AG04450 (cell line): ENCODE measurements around the gene ADGRF3. TPM values are rescaled to one million over a fixed set of nuclear protein-coding genes. Genes with fewer than 3 reads are reported as not detected.
"Not testable (repeated sequence)": the region's sequence is repeated elsewhere in the genome, so short reads cannot be mapped to it uniquely, and the experiment has no call there.

ENCODE experiments used
- CTCF ChIA-PET: fragments of 300-600, 350-600 bp; formaldehyde crosslinking; extraction: SDS; loops from one replicate; lab custom pipeline; 2022; ENCODE audit warnings: antibody characterized with exemption, inconsistent platforms; lab: Charles Lee
- POLR2A ChIA-PET: fragments of 350-600 bp; formaldehyde crosslinking; extraction: SDS; loops from one replicate; lab custom pipeline; 2021; ENCODE audit warnings: antibody characterized with exemption, inconsistent platforms; lab: Yijun Ruan, JAX
- DNase-seq: peaks from one replicate; pipeline ENCODE4 v3.0.0-alpha.2; 2011; ENCODE audit warnings: low read depth, low spot score
- H3K27ac ChIP-seq: one replicate; pipeline ENCODE4 v1.5.1; 2012; ENCODE audit warnings: low read depth, low read length, control low read depth
- H3K27me3 ChIP-seq: one replicate; pipeline ENCODE4 v1.6.0; 2012; ENCODE audit warnings: low read length; ENCODE audit not compliant: control insufficient read depth, insufficient read depth
- H3K4me3 ChIP-seq: 2 replicates; pipeline ENCODE4 v1.5.1; 2011; ENCODE audit warnings: mild to moderate bottlenecking, low read depth, low read length, control low read depth
- H3K9me3 ChIP-seq: 2 replicates; pipeline ENCODE4 v1.5.1; 2012; ENCODE audit warnings: low read length; ENCODE audit not compliant: control insufficient read depth, insufficient read depth
- polyA plus RNA-seq: library from polyadenylated mRNA; depleted of rRNA; stranded (reverse); fragments of >200 nt; gene quantifications from 2 replicates; pipeline ENCODE4 v1.2.3, GENCODE V29; 2011
- TF ChIP-seq, protein P1 (sequence below): IDR thresholded peaks from 2 replicates; pipeline ENCODE4 v1.5.1; 2011; ENCODE audit warnings: low read depth, low read length, control low read depth, inconsistent platforms

Gene ADGRF3
- polyA plus RNA-seq, 1 experiment = not detected

DNA sequence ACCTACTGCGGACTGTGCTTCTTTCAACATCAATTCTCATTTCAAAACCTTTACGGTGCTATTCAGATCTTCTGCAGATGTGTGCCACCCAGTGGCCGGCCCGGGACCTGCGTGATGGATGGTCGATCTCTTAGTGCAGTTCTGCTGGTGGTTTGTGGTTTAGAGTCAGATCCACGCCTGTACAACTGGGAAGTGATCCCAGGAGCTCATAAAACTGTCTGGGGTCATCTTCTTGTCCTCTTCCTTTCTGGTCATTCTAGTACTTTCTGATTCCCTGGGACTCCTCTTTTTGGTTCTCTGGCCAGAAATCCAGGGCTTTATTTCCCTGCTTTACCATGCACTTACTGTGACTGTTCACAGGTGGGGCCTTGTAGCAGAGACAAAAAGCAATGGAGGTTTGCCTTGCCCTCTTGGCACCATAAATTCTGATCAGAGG lies 16.5 kb downstream of the ADGRF3 start:
- H3K4me3 ChIP-seq = no peak overlapping the region
- H3K27me3 ChIP-seq = peaks cover 5% of the 10 kb centered on the region
- CTCF ChIA-PET = interaction anchor here (0.5 to 3.3 kb wide), 23 partner anchors 8 to 682 kb away, joined by 3 to 14 read pairs (median 6); partner anchors contain the start of gene ADGRF3
- peak; percentile 53 for DNase-seq
- no peaks in the 10 kb centered on the region for H3K9me3 ChIP-seq
- H3K27ac ChIP-seq = no peak overlapping the region
- POLR2A ChIA-PET = no interaction called here
- TF ChIP-seq, protein P1, sequence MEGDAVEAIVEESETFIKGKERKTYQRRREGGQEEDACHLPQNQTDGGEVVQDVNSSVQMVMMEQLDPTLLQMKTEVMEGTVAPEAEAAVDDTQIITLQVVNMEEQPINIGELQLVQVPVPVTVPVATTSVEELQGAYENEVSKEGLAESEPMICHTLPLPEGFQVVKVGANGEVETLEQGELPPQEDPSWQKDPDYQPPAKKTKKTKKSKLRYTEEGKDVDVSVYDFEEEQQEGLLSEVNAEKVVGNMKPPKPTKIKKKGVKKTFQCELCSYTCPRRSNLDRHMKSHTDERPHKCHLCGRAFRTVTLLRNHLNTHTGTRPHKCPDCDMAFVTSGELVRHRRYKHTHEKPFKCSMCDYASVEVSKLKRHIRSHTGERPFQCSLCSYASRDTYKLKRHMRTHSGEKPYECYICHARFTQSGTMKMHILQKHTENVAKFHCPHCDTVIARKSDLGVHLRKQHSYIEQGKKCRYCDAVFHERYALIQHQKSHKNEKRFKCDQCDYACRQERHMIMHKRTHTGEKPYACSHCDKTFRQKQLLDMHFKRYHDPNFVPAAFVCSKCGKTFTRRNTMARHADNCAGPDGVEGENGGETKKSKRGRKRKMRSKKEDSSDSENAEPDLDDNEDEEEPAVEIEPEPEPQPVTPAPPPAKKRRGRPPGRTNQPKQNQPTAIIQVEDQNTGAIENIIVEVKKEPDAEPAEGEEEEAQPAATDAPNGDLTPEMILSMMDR = peak; percentile 93

DNA sequence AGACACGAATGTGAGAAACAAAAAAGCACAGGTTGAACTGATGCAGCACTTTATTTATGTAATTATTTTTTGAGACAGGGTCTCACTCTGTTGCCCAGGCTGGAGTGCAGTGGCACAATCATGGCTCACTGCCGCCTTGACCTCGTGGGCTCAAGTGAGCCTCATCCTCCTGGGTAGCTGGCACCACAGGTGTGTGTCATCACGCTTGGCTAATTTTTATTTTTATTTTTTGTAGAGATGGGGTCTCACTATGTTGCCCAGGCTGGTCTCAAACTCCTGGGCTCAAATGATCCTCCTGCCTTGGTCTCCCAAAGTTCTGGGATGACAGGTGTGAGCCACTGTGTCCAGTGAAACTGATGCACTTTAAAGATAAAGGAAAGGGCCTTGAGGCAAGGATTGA lies 17.5 kb downstream of the ADGRF3 start:
- H3K9me3 ChIP-seq, H3K4me3 ChIP-seq, POLR2A ChIA-PET, H3K27me3 ChIP-seq, DNase-seq, H3K27ac ChIP-seq: not testable (repeated sequence)
- CTCF ChIA-PET = interaction anchor here (1.0 to 3.1 kb wide), 9 partner anchors 11 to 249 kb away, joined by 4 to 14 read pairs (median 7); no protein-coding TSS in a partner anchor

DNA sequence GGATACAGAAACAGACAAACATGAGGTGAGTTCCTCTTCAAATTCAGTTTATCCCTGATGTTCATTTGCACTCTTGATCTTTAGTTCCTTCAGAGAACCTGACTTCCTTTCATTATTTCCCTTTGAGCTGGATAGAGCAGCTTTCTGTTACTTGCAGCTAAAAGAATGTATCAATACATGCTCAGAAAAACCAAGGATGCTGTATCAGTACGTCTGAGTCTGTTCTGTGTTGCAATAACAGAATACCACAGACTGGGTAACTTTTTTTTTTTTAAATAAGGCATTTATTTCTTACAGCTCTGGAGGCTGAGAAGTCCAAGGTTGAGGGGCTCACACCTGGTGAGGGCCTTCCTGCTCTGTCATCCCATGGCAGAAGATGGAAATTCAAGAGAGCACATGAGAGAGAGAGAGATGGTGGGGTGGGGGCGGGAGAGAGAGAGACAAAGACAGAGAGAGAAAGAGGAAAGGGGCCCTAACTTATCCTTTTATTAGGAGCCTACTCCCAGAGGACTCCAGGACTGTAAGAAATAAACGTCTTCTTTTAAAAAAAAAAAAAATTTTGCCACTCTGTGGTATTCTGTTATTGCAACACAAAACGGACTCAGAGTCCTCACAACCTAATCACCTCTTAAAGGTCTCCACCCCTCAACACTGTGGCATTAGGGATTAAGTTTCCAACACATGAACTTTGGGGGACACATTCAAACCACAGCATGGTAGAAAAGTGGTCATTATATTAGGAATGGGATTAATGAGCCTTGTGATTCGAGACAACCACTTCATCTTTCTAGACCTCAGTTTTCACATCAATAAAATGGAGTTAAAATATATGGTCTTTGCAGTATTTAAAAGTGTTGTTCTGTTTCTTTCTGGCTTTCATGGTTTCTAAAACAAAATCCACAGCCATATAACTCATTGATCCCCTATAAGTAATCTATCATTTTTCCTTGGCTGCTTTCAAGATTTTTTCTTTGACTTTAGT lies 19.0 kb downstream of the ADGRF3 start:
- CTCF ChIA-PET = interaction anchor here (0.7 to 1.0 kb wide), 6 partner anchors 22 to 1862 kb away, joined by 3 to 8 read pairs (median 4); no protein-coding TSS in a partner anchor

DNA sequence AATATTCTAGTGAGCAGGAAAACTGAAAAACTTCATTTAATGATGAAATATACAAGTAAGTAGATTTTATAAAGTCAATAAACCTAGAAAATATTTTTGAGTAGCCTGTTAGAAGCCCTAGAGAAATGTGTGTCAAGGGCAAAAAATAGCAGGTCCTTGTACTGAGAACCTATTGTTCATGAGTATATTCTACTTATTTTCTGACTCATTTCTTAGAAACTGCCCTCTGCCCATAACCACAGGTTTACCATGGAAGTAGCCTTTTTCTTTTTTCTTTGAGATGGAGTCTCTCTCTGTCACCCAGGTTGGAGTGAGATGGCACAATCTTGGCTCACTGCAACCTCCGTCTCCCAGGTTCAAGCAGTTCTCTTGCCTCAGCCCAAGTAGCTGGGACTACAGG lies 20.1 kb downstream of the ADGRF3 start:
- Histone ChIP-seq H3K4me3 (no peak overlapping the region), H3K27me3 (no peaks in the 10 kb centered on the region), H3K27ac (no peak overlapping the region), H3K9me3 (no peaks in the 10 kb centered on the region)
- TF ChIP-seq, protein P1 = no peak
- POLR2A ChIA-PET = interaction anchor here (0.8 to 1.8 kb wide), 2 partner anchors 27 to 81 kb away, joined by 3 to 6 read pairs; partner anchors contain the start of genes HADHA and HADHB
- no peak for DNase-seq
- CTCF ChIA-PET = interaction anchor here (1.0 kb wide), 2 partner anchors 80 to 376 kb away, joined by 3 to 5 read pairs; no protein-coding TSS in a partner anchor

More for the DNA sequence above, 19.0 kb downstream of the ADGRF3 start:
- Histone ChIP-seq H3K4me3 (no peak overlapping the region), H3K9me3 (no peaks in the 10 kb centered on the region), H3K27ac (no peak overlapping the region), H3K27me3 (no peaks in the 10 kb centered on the region)
- POLR2A ChIA-PET = interaction anchor here (0.6 to 1.8 kb wide), 2 partner anchors 82 to 444 kb away, joined by 6 to 8 read pairs; partner anchors contain the start of genes HADHA and HADHB
- DNase-seq = no peak
- TF ChIP-seq, protein P1 = no peak

DNA sequence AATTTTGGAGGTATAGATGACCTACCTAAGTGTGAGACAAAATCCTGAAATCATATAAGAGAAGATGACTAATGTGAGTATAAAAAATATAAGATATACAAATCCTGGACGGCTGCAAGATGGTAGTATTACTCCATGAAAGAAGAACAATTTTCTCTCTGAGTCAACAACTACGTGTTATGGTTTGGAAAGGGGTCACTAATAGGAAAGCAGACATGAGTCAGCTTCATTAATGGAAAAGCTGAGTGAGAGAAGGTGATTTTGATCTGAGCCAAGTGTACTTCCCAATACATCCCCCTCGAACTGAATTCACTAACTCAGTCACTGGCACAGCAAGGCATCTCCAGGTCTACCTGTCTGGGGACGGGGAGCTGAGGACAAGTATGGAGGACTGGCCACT lies 20.7 kb downstream of the ADGRF3 start:
- Histone ChIP-seq H3K27ac (no peak overlapping the region), H3K4me3 (no peak overlapping the region), H3K27me3 (peaks cover 6% of the 10 kb centered on the region), H3K9me3 (no peaks in the 10 kb centered on the region)
- TF ChIP-seq, protein P1 = no peak
- CTCF ChIA-PET = interaction anchor here (1.0 kb wide), 2 partner anchors 9 to 80 kb away, joined by 3 to 4 read pairs; no protein-coding TSS in a partner anchor
- no peak for DNase-seq
- POLR2A ChIA-PET = interaction anchor here (0.8 to 1.8 kb wide), 2 partner anchors 26 to 81 kb away, joined by 3 to 6 read pairs; partner anchors contain the start of genes HADHA and HADHB
